CD4-positive, alpha-beta T cell treated with Interleukin-6 for 4 hours (primary cell): ENCODE data around the gene PDE12.
A peak's percentile ranks its signal among the peaks of the same experiment; 100 is the strongest.

Experiments used
- DNase-seq: peaks from one replicate; pipeline ENCODE4 v3.0.0-alpha.2; 2020; ENCODE audit warnings: mixed read lengths

Gene PDE12

DNA sequence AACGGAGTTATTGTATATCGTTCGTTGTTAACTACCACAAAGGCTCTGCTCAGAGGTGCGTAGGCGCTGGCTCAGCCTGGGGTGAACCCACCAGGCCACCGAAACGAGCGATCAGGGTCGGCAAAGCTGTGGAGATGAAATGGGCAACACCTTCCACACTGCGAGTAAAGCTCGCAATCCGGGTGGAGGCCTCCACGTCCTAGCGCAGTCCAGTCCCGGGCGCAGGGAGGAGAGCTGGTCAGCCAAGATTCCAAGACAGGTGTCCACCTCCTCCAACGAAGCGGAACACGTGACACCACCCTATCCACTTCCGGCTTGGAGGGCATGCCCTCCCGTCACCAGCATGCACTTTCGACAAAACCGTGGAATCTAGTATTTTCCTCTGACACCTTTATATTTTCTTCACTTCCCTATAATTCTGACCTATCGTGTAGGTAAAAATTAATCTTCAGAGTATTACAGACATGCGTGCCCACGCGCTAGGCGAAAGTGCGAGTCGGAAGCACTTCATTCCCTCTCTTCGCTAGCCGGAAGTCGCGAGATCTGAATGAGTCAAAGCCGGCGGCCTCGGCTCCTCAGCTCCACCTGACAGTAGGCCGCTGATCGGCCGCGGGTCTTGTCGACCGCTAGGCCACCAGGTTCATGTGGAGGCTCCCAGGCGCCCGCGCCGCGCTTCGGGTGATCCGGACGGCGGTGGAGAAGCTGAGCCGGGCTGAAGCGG lies at the start of gene PDE12:
Gene PDE12, plus strand, starts transcription at position 537 of the 721 bp plus-strand sequence. Its CDS starts 106 bp downstream, at position 643.
- peak; percentile 84 for DNase-seq

- DNase-seq = no peak
These were observed 43.9 kb upstream of the PDE12 start for GRCh38 chr3:57512166-57512565.

DNA sequence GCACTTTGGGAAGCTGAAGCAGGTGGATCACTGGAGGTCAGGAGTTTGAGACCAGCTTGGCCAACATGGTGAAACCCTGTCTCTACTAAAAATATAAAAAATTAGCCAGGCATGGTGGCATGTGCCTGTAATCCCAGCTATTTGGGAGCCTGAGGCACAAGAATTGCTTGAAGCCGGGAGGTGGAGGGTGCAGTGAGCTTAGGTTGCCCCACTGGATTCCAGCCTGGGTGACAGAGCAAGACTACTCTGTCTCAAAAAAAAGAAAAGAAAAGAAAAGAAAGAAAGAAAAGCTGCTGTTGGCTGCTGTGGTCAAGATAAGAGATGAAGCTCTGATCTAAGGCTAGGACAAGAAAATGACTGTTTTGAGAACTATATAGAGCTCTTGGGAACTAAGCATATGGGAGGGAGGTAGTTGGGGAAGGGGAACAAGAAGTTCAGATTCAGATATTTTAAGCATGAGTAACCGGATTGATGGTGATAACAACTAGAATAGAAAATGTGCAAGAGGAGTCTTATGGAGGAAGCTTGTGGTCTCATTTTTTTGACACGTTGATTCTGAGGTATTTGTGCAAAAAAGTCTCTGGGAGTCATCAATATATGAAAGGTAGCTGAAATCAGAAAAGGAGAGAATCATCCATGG lies 37.7 kb upstream of the PDE12 start:
- DNase-seq = no peak

DNA sequence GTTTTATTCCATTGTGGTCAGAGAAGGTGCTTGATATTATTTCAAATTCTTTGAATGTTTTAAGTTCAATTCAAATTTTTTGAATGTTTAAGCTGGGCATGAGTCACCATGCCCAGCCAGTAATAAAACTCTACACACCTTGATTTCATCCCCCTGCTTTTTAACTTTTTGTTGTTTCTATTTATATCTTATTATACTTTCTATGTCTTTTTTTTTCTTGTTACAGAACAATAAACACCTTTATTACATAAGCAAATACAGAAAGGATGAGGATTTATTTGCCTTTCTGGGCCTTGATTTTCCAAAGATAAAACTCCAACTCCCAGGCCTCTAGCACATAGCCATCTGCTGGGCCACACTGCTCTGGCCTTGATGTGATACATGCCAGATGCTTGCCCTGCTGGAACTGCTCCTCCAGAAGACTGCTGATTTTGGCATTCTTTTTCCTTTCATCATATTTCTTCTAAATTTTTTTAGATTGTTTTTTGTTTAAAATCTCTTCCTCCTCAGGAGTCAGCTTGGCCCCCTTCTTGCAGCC lies 25.9 kb upstream of the PDE12 start:
- no peak for DNase-seq

- no peak for DNase-seq
These were observed 17.6 kb upstream of the PDE12 start for GRCh38 chr3:57538465-57538864.

GRCh38 chr3:57544181-57545125 lies 11.6 kb upstream of the PDE12 start, which contains the start of gene DNAH12:
Gene DNAH12 (minus strand): TSS chr3:57544344. CDS start chr3:57542870, 1,474 bp downstream.
- no peak for DNase-seq

DNA sequence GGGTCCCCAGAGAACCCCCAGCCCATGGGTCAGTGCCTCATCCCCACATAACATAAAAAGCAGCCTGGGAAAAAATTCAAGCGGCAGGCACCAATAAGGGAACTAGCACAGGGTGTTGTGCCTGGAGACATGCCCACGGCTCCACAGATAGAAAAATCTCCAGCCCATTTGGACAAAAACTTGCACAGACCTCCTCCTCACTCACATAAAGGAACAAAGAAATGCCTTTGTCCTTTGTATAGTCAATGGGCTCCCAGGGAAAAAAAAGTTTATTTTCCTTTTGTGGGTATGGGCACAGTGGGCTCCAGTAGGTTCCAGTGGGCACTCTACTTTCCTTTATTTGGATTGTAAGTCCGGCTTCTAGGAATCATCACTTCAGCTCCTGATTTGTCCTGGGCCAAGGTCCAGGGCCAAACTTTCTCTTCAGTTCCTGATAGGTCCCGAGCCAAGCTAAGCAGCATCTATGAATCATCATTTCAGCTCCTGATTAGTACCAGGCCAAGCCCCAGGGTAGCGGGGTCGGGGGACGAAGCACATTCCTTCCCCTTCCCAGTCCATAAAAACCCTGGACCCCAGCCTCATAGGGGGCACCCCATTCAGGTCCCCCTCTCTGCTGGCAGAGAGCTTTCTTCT lies 10.3 kb upstream of the PDE12 start:
- no peak for DNase-seq

- DNase-seq = no peak
These were observed 9.5 kb upstream of the PDE12 start for GRCh38 chr3:57546616-57547015.

DNA sequence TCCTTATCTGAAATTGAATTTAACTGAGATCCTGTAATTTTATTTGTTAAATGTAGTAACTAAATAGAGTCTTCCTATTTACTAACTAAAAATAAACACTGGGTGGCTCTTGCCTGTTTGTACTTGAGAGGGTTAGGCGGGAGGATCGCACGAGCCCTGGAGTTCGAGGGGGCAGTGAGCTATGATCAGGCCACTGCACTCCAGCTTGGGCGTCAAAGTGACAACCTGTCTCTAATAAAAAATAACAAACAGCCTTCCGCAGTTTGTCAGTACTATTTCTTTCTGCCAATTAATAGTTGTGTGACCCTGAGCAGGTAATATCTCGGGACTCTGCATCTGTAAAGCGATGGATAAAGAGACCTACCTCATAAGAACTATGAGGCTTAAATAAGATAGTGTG lies 768 bp upstream of the PDE12 start:
- no peak for DNase-seq

DNA sequence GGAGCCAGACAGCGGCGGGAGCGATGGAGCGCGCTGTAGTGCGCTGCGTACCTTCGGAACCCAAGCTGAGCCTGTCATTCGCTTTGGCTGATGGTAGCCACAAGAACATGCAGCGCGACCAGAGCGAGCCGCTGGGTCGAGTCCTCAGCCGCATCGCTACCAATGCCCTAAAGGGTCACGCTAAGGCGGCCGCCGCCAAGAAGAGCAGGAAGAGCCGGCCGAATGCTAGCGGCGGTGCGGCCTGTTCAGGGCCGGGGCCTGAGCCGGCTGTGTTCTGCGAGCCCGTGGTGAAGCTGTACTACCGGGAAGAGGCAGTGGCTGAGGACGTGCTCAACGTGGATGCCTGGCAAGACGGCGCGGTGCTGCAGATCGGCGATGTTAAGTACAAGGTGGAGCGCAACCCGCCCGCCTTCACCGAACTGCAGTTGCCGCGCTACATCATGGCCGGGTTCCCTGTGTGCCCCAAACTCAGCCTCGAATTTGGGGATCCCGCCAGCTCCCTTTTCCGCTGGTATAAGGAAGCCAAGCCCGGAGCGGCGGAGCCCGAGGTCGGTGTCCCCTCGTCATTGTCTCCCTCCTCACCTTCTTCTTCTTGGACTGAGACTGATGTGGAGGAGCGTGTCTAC lies 498 bp downstream of the PDE12 start:
- DNase-seq = peak; percentile 43

GRCh38 chr3:57557085-57557537 lies 1.0 kb downstream of the PDE12 start:
- DNase-seq = peak; percentile 30

DNA sequence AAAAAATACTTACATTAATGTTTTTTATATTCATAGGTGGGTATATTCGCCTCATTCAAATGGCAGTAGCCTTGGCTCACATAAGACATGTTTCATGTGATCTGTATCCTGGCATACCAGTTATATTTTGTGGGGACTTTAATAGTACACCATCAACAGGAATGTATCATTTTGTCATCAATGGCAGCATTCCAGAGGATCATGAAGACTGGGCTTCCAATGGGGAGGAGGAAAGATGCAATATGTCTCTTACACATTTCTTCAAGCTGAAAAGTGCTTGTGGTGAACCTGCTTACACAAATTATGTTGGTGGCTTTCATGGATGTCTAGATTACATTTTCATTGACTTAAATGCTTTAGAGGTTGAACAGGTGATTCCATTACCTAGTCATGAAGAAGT lies 3.5 kb downstream of the PDE12 start:
- no peak for DNase-seq

- no peak for DNase-seq
These were observed 13.9 kb downstream of the PDE12 start for GRCh38 chr3:57569859-57570450.

DNA sequence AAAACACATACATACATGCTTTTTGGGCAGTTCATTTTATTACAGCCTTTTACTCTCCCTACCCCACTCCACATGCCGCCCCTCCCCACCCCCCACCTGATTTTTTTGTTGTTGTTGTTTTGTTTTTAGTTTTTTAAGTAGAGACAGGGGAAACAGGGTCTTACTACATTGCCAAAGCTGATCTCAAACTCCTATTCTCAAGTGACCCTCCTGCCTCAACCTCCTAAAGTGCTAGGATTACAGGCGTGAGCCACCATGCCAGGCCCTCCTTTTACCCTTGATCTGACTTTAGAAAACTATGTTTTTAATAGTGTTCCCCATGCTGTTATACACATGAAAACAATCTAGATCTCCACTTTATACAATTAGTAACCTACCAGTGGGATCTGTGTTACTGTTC lies 14.8 kb downstream of the PDE12 start:
- DNase-seq = no peak

DNA sequence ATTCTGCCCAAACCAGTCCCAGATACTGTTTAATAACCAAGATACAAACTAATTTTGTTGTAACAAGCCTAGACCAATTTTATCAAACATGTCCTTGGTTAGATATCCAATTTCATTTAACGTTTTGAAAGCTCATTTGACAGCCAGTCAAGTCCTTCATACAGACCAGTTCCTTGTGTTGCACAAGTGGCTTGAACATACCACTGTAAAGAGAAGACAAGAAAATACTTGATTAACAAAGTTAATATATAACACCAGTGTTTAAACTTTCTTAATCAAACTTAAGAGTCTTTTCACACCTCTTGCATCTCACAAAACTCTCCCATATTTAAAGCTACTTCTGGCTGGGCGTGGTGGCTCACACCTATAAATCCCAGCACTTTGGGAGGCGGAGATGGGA lies 16.0 kb downstream of the PDE12 start:
- DNase-seq = no peak

GRCh38 chr3:57575966-57576626 lies 20.0 kb downstream of the PDE12 start:
- DNase-seq = no peak

DNA sequence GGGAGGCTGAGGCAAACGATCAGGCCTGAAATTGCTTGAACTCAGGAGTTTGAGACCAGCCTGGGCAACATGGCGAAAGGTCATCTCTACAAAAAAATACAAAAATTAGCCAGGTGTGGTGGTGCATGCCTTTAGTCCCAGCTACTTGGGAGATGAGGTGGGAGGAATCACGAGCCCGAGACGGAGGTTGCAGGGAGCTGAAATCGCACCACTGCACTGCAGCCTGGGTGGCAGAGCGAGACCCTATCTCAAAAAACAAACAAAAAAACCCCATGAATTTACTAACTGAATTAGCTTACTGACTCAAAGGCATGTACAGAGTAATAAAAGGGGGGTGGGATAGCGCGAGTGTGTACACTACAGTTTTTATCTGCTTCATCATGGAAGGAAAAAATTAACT lies 21.7 kb downstream of the PDE12 start:
- DNase-seq = no peak

- no peak for DNase-seq
These were observed 26.5 kb downstream of the PDE12 start for GRCh38 chr3:57582474-57583168.

GRCh38 chr3:57583544-57583943 lies 27.5 kb downstream of the PDE12 start:
- no peak for DNase-seq

GRCh38 chr3:57586778-57587177 lies 30.7 kb downstream of the PDE12 start:
- DNase-seq = no peak
